OCI-LY7 (cell line): ENCODE results near the gene MZB1. TPM values are rescaled to one million over a fixed set of nuclear protein-coding genes. Genes with fewer than 3 reads are reported as not detected.

ENCODE experiments used
- BruUV-seq: library from RNA; stranded (reverse); fragments of 400-500 nt; replicated peaks from 2 replicates; lab custom pipeline; 2021; lab: Mats Ljungman, UMichigan
- CTCF ChIA-PET: fragments of 300-600 bp; sonication (Branson Sonifier 250); formaldehyde crosslinking; loops from one replicate; lab custom pipeline; 2022; ENCODE audit warnings: antibody characterized with exemption; ENCODE audit not compliant: unreplicated experiment; lab: Charles Lee
- POLR2A ChIA-PET: fragments of 300-600 bp; sonication (Branson Sonifier 250); formaldehyde crosslinking; loops from one replicate; lab custom pipeline; 2022; ENCODE audit warnings: antibody characterized with exemption; lab: Charles Lee
- DNase-seq: peaks from one replicate; pipeline ENCODE4 v3.0.0-alpha.2; 2015; ENCODE audit warnings: low spot score
- H2AFZ ChIP-seq: fragments of 200-600 bp; sonication (generic), shearing (Covaris generic); 2 replicates; pipeline ENCODE4 v1.6.1; 2014; ENCODE audit warnings: mild to moderate bottlenecking, antibody characterized with exemption, low read length, moderate library complexity
- H3K27ac ChIP-seq: fragments of 200-600 bp; sonication (generic); 2 replicates; pipeline ENCODE4 v1.5.1; 2014; ENCODE audit warnings: mixed run types, low read depth, mild to moderate bottlenecking, moderate library complexity, low read length, inconsistent platforms; ENCODE audit not compliant: poor library complexity, severe bottlenecking
- H3K36me3 ChIP-seq: fragments of 200-600 bp; sonication (generic); 2 replicates; pipeline ENCODE4 v1.6.1; 2014; ENCODE audit warnings: mild to moderate bottlenecking, antibody characterized with exemption, low read length, moderate library complexity, mixed read lengths; ENCODE audit not compliant: insufficient read depth
- H3K4me1 ChIP-seq: fragments of 200-600 bp; sonication (generic); 2 replicates; pipeline ENCODE4 v1.5.1; 2014; ENCODE audit warnings: mild to moderate bottlenecking, low read length; ENCODE audit not compliant: insufficient read depth, poor library complexity, severe bottlenecking
- H3K4me2 ChIP-seq: fragments of 200-600 bp; sonication (generic); 2 replicates; pipeline ENCODE4 v1.6.1; 2014; ENCODE audit warnings: mild to moderate bottlenecking, low read length
- H3K4me3 ChIP-seq: fragments of 200-600 bp; sonication (generic); 2 replicates; pipeline ENCODE4 v1.5.1; 2014; ENCODE audit warnings: mild to moderate bottlenecking, low read depth, low read length; ENCODE audit not compliant: poor library complexity, severe bottlenecking
- H3K79me2 ChIP-seq: fragments of 200-600 bp; sonication (generic); 2 replicates; pipeline ENCODE4 v1.6.1; 2016; ENCODE audit warnings: low read depth, mild to moderate bottlenecking, low read length, moderate library complexity, mixed read lengths; ENCODE audit not compliant: insufficient read depth
- H3K9me2 ChIP-seq: fragments of 200-600 bp; sonication (generic); 2 replicates; pipeline ENCODE4 v1.6.1; 2016; ENCODE audit warnings: mild to moderate bottlenecking, low read length, mixed read lengths; ENCODE audit not compliant: insufficient read depth
- H3K9me3 ChIP-seq: fragments of 200-600 bp; sonication (generic); 2 replicates; pipeline ENCODE4 v1.6.1; 2014; ENCODE audit warnings: mild to moderate bottlenecking, mixed run types, low read length, mixed read lengths
- H4K20me1 ChIP-seq: fragments of 200-600 bp; sonication (generic); 2 replicates; pipeline ENCODE4 v1.6.1; 2014; ENCODE audit warnings: mild to moderate bottlenecking, antibody characterized with exemption, low read length, moderate library complexity, mixed read lengths; ENCODE audit not compliant: insufficient read depth
- EZH2phosphoT487 ChIP-seq: fragments of 200-600 bp; sonication (generic); IDR thresholded peaks from 2 replicates; pipeline ENCODE4 v1.6.1; 2018; ENCODE audit warnings: low read depth, borderline replicate concordance, mild to moderate bottlenecking, mixed run types, antibody characterized with exemption, low read length, moderate library complexity, mixed read lengths
- intact Hi-C: fragments of 100-400 bp; cut with micrococcal nuclease; formaldehyde crosslinking; loops from one replicate; pipeline ENCODE4 v1.10.0; 2022; ENCODE audit not compliant: unreplicated experiment
- total RNA-seq, 2 experiments: library from RNA; depleted of rRNA in 1 of 2; stranded (reverse); fragments of >200 nt in 1 of 2; shearing (Covaris generic) in 1 of 2; gene quantifications; 2 replicates each; pipeline ENCODE4 v1.2.3, GENCODE V29; 2014 to 2022
- TF ChIP-seq, protein P1 (sequence below): fragments of 200-600 bp; sonication (generic); conservative IDR thresholded peaks from 2 replicates; pipeline ENCODE4 v1.5.1; 2014; ENCODE audit warnings: mild to moderate bottlenecking, antibody characterized with exemption, low read length, moderate library complexity, mixed read lengths

The MZB1 gene
- total RNA-seq, 2 experiments from 2014 or later = 727 to 1,014 TPM

DNA sequence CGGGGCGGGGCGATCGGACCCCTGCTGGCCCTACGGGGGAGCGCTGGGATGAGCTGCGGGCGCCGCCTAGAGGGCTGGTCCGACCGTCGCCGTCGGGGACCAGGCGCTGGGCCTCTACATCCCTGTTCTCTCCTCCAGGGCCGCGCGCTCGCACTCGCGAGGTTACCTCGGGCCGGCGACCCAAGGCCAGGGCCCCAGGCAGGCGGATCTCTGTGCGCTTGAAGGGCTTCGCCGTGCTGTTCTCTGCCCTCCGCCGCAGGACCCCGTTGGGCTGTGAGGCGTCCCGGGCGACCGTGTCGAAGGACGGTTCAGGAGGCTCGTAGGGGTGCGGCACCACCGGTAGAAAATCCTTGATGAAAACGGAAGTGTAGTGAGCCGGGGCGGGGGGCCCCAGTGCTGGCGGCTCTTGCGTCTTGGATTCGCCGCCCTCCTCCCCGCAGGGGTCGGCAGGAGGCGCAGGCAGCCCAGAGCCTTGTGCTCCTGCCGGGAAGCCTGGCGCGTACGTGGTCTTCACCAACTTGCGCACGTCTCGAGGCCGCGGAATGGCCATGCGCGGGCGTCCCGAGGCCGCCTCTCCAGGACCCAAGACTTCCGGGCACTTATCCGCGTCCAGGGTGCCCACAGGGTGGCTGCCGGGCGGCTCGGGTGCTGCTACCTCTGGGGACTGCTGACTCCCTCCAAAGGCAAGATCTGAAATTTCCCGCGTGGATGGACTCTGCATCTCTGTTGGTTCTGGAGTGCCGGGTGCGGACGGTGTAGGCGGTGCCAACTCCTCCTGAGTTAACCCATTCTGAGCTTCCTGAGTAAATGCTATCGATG is 3.2 kb upstream of the MZB1 start:
- DNase-seq = peak; percentile 94
- intact Hi-C loops = loop anchor here (1.0 to 5.0 kb wide), 6 partner anchors 10 to 816 kb away; partner anchors contain the start of genes HSPA9, PAIP2 and SLC23A1
- TSS peak; percentile 17 for BruUV-seq
- peak overlapping the region; percentile 24; the same call in 1 of the 2 replicates for H2AFZ ChIP-seq
- TF ChIP-seq, protein P1, sequence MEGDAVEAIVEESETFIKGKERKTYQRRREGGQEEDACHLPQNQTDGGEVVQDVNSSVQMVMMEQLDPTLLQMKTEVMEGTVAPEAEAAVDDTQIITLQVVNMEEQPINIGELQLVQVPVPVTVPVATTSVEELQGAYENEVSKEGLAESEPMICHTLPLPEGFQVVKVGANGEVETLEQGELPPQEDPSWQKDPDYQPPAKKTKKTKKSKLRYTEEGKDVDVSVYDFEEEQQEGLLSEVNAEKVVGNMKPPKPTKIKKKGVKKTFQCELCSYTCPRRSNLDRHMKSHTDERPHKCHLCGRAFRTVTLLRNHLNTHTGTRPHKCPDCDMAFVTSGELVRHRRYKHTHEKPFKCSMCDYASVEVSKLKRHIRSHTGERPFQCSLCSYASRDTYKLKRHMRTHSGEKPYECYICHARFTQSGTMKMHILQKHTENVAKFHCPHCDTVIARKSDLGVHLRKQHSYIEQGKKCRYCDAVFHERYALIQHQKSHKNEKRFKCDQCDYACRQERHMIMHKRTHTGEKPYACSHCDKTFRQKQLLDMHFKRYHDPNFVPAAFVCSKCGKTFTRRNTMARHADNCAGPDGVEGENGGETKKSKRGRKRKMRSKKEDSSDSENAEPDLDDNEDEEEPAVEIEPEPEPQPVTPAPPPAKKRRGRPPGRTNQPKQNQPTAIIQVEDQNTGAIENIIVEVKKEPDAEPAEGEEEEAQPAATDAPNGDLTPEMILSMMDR = peak; percentile 81
- TF ChIP-seq EZH2phosphoT487 = no peak
- no peaks in the 10 kb centered on the region for H4K20me1 ChIP-seq
- H3K79me2 ChIP-seq = peaks cover 46% of the 10 kb centered on the region
- peak overlapping the region; percentile 79 for H3K4me3 ChIP-seq
- H3K4me2 ChIP-seq = peak overlapping the region; percentile 99
- peak overlapping the region; percentile 90 for H3K27ac ChIP-seq
- no peaks in the 10 kb centered on the region for H3K9me3 ChIP-seq
- CTCF ChIA-PET = interaction anchor here (2.2 kb wide), 1 partner anchor 10 kb away, joined by 12 read pairs; the partner anchor contains the start of gene SPATA24
- H3K9me2 ChIP-seq = no peaks in the 10 kb centered on the region
- POLR2A ChIA-PET = interaction anchor here (0.6 to 1.5 kb wide), 3 partner anchors 11 to 687 kb away, joined by 3 read pairs; partner anchors contain the start of gene SPATA24
- peaks cover 44% of the 10 kb centered on the region for H3K36me3 ChIP-seq
- H3K4me1 ChIP-seq = peaks cover 62% of the 10 kb centered on the region

DNA sequence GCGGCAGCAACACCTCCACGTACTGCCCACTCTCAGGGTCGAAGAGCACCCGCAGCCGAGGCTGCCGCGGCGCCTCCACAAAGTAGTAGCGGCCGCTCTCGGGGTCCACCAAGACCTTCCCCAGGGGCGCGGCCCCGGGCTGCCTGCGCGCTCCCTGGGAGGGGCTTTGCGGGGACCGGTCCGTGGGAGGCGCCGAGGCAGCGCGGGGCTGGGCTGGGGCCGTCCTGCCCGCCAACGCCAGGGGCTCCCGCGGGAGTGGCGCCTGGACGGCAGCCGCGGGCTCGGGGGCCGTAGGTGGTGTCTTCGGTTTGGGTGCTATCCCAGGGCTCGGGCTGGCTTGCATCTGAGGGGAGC is 2.6 kb upstream of the MZB1 start:
- Histone ChIP-seq H3K9me2 (no peaks in the 10 kb centered on the region), H3K36me3 (peaks cover 50% of the 10 kb centered on the region), H3K4me2 (peak overlapping the region; percentile 99), H3K4me3 (peak overlapping the region; percentile 79), H3K27ac (peak overlapping the region; percentile 90), H4K20me1 (no peaks in the 10 kb centered on the region), H3K9me3 (no peaks in the 10 kb centered on the region), H2AFZ (peak overlapping the region; percentile 5; the same call in 1 of the 2 replicates), H3K79me2 (peaks cover 52% of the 10 kb centered on the region), H3K4me1 (peaks cover 67% of the 10 kb centered on the region)
- CTCF ChIA-PET = interaction anchor here (1.3 to 2.2 kb wide), 2 partner anchors 11 to 50 kb away, joined by 3 to 12 read pairs; partner anchors contain the start of genes PAIP2 and SPATA24
- BruUV-seq = no TSS peak
- no peak for TF ChIP-seq EZH2phosphoT487
- TF ChIP-seq, protein P1 = no peak
- POLR2A ChIA-PET = interaction anchor here (0.6 to 1.6 kb wide), 4 partner anchors 9 to 116 kb away, joined by 3 to 5 read pairs (median 4); partner anchors contain the start of genes SLC23A1 and SPATA24
- no peak for DNase-seq
- intact Hi-C loops = loop anchor here (1.0 to 5.0 kb wide), 6 partner anchors 9 to 815 kb away; partner anchors contain the start of genes HSPA9, PAIP2 and SLC23A1
